Renal cortex interstitium (tissue), 3 donors: ENCODE data around the gene MPHOSPH6. TPM values are rescaled to one million over a fixed set of nuclear protein-coding genes. Genes with fewer than 3 reads are reported as not detected.

Experiments used
- polyA plus RNA-seq, 3 donors: library from polyadenylated mRNA; unstranded; fragments of 120-200 nt; gene quantifications; one replicate each; pipeline ENCODE4 v1.2.1, GENCODE V29; 2013; ENCODE audit not compliant: insufficient read length in 3 of 3

Gene MPHOSPH6
- polyA plus RNA-seq, 3 donors: 46.6 to 59.5 (median 49.5) TPM

Other genes starting within 250 kb of the MPHOSPH6 start
- gene SDR42E1, start 158.8 kb downstream of the MPHOSPH6 start, polyA plus RNA-seq: 10 to 100 TPM; 13.2 to 15.4 (median 14.3) TPM
- 10 to 100 TPM in 2 of 3 donors, 1 to 10 TPM in 1; 9.5 to 23.8 (median 11.8) TPM for gene HSD17B2, start 135.0 kb downstream of the MPHOSPH6 start, polyA plus RNA-seq